ENCODE results near the gene DIP2C. TPM values are rescaled to one million over a fixed set of nuclear protein-coding genes. Genes with fewer than 3 reads are reported as not detected.
"Not testable (repeated sequence)": the region's sequence is repeated elsewhere in the genome, so short reads cannot be mapped to it uniquely, and the experiment has no call there.

The DIP2C gene
- total RNA-seq, 1 donor from 2014 or later: 52.6 TPM

- no peak for TF ChIP-seq CTCF (IDR thresholded peaks at IDR 0.05; ENCODE audit: partially characterized antibody, unreplicated experiment)
- peaks cover 6% of the 10 kb centered on the region for H3K36me3 Mint-ChIP-seq (ENCODE audit: unreplicated experiment)
- H3K27ac Mint-ChIP-seq (ENCODE audit: unreplicated experiment): no peak overlapping the region
- H3K4me1 Mint-ChIP-seq (ENCODE audit: low read depth, unreplicated experiment): peaks cover 20% of the 10 kb centered on the region
- no peak for DNase-seq
- H3K4me3 Mint-ChIP-seq (ENCODE audit: unreplicated experiment): no peak overlapping the region
- H3K9me3 Mint-ChIP-seq (ENCODE audit: unreplicated experiment): peaks cover 7% of the 10 kb centered on the region
- H3K27me3 Mint-ChIP-seq (ENCODE audit: unreplicated experiment): peaks cover 9% of the 10 kb centered on the region
These were observed 40.0 kb downstream of the DIP2C start for GRCh38 chr10:649445-649797.

GRCh38 chr10:647019-647418 is 42.4 kb downstream of the DIP2C start:
- peaks cover 11% of the 10 kb centered on the region for H3K27me3 Mint-ChIP-seq (ENCODE audit: unreplicated experiment)
- not testable (repeated sequence) for H3K27ac Mint-ChIP-seq (ENCODE audit: unreplicated experiment); H3K36me3 Mint-ChIP-seq (ENCODE audit: unreplicated experiment); H3K4me3 Mint-ChIP-seq (ENCODE audit: unreplicated experiment); DNase-seq
- peaks cover 13% of the 10 kb centered on the region for H3K4me1 Mint-ChIP-seq (ENCODE audit: low read depth, unreplicated experiment)
- H3K9me3 Mint-ChIP-seq (ENCODE audit: unreplicated experiment): peaks cover 10% of the 10 kb centered on the region

GRCh38 chr10:646118-646524 is 43.3 kb downstream of the DIP2C start:
- H3K4me3 Mint-ChIP-seq (ENCODE audit: unreplicated experiment): no peak overlapping the region
- H3K27me3 Mint-ChIP-seq (ENCODE audit: unreplicated experiment): peaks cover 10% of the 10 kb centered on the region
- H3K9me3 Mint-ChIP-seq (ENCODE audit: unreplicated experiment): peaks cover 12% of the 10 kb centered on the region
- H3K4me1 Mint-ChIP-seq (ENCODE audit: low read depth, unreplicated experiment): peaks cover 7% of the 10 kb centered on the region
- DNase-seq: no peak
- H3K27ac Mint-ChIP-seq (ENCODE audit: unreplicated experiment): no peak overlapping the region
- peaks cover 6% of the 10 kb centered on the region for H3K36me3 Mint-ChIP-seq (ENCODE audit: unreplicated experiment)
- no peak for TF ChIP-seq CTCF (IDR thresholded peaks at IDR 0.05; ENCODE audit: partially characterized antibody, unreplicated experiment)

GRCh38 chr10:644943-645334 is 44.5 kb downstream of the DIP2C start:
- DNase-seq: no peak

GRCh38 chr10:644076-644942 is 45.2 kb downstream of the DIP2C start:
- no peak overlapping the region for H3K4me3 Mint-ChIP-seq (ENCODE audit: unreplicated experiment)
- no peak for TF ChIP-seq CTCF (IDR thresholded peaks at IDR 0.05; ENCODE audit: partially characterized antibody, unreplicated experiment)
- peaks cover 9% of the 10 kb centered on the region for H3K27me3 Mint-ChIP-seq (ENCODE audit: unreplicated experiment)
- H3K36me3 Mint-ChIP-seq (ENCODE audit: unreplicated experiment): peaks cover 6% of the 10 kb centered on the region
- peaks cover 12% of the 10 kb centered on the region for H3K9me3 Mint-ChIP-seq (ENCODE audit: unreplicated experiment)
- H3K4me1 Mint-ChIP-seq (ENCODE audit: low read depth, unreplicated experiment): peaks cover 6% of the 10 kb centered on the region
- DNase-seq: no peak
- H3K27ac Mint-ChIP-seq (ENCODE audit: unreplicated experiment): no peak overlapping the region

More at GRCh38 chr10:644943-645334, 44.5 kb downstream of the DIP2C start:
- Mint-ChIP-seq H3K4me1 (ENCODE audit: low read depth, unreplicated experiment) (peaks cover 3% of the 10 kb centered on the region), H3K4me3 (ENCODE audit: unreplicated experiment) (no peak overlapping the region), H3K36me3 (ENCODE audit: unreplicated experiment) (peaks cover 6% of the 10 kb centered on the region), H3K9me3 (ENCODE audit: unreplicated experiment) (peaks cover 12% of the 10 kb centered on the region), H3K27ac (ENCODE audit: unreplicated experiment) (no peak overlapping the region), H3K27me3 (ENCODE audit: unreplicated experiment) (peaks cover 9% of the 10 kb centered on the region)
- TF ChIP-seq CTCF (IDR thresholded peaks at IDR 0.05; ENCODE audit: partially characterized antibody, unreplicated experiment): no peak

Data from glutamatergic neuron (in vitro differentiated cells).